Lower leg skin (tissue), 4 donors: Measurements from ENCODE around the gene LETMD1. TPM values are rescaled to one million over a fixed set of nuclear protein-coding genes. Genes with fewer than 3 reads are reported as not detected.

ENCODE experiments used
- DNase-seq, 2 donors: peaks; one replicate each; pipeline ENCODE4 v3.0.0-alpha.2; 2019; ENCODE audit warnings: low spot score in 2 of 2
- H3K4me3 ChIP-seq: fragments of 200-600 bp; sonication (generic); 2 replicates; pipeline ENCODE4 v1.5.1; 2017; ENCODE audit warnings: mild to moderate bottlenecking, low read depth; ENCODE audit not compliant: poor library complexity, severe bottlenecking
- CTCF ChIP-seq, 3 donors: fragments of 450-650 bp; IDR thresholded peaks; one replicate each; pipeline ENCODE4 v1.5.1; 2016; ENCODE audit warnings: antibody characterized with exemption in 3 of 3, mild to moderate bottlenecking in 3 of 3, moderate library complexity in 2 of 3
- POLR2A ChIP-seq, 2 donors: fragments of 450-650 bp; IDR thresholded peaks; one replicate each; pipeline ENCODE4 v1.6.1; 2016 to 2017; ENCODE audit warnings: antibody characterized with exemption in 2 of 2, mild to moderate bottlenecking in 1 of 2, moderate library complexity in 1 of 2
- WGBS, 2 donors: methylation state at CpG; one replicate each; pipeline ENCODE4 v1.1.5; 2018; 5-methylcytosine and 5-hydroxymethylcytosine counted together
- intact Hi-C: fragments of 100-400 bp; cut with DNase I; formaldehyde crosslinking; loops from one replicate; pipeline ENCODE4 v1.15.0; 2023; ENCODE audit warnings: low total_unique reads
- total RNA-seq, 4 donors: library from RNA; depleted of rRNA; stranded (reverse); fragments of >200 nt; gene quantifications; one replicate each; pipeline ENCODE4 v1.1.0, GENCODE V29; 2016

The LETMD1 gene
- total RNA-seq, 4 donors from 2014 or later: 51.3 to 75.1 (median 56.6) TPM

GRCh38 chr12:51027342-51027835, 20.7 kb upstream of the LETMD1 start:
- 86 to 89% methylated on average over 15 of the region's 15 CpGs for WGBS, 2 donors
- no peak for DNase-seq
- intact Hi-C loops: no loop called here
- no peak overlapping the region for H3K4me3 ChIP-seq
- TF ChIP-seq CTCF (IDR thresholded peaks at IDR 0.05) (no peak), POLR2A (IDR thresholded peaks at IDR 0.05) (no peak)

DNA sequence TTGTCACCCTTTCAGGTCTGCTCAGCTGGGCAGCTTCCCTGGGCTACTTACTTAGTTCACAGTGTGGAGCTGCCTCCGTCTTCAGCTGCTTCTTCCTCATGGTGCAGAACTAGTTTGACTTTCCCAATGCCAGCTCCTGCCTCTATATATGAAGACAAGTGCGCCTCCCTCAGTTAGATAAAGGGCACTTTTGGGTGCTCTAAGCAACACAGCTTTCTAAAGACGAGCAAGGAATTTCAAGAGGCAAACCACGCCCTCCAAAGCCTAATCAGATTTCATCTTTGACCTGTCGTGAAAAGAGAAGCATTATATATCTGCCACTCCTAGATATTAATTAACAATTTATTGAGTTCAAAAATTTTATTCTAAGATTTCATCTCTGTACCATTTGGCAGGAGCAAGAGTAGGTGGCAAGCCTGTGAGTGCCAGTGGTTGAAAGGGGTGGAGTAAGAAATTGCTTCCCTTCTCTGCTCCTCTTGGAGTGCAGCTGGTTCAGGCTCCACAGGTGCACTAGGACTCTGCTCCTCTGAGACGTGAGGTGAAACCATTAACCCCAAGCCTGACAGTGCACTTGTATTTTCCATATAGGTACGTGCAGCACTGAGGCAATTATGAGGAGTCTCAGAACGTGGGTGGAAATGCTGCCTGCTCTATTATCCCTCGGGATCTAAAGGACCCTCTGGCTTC, 19.9 kb upstream of the LETMD1 start:
- no peak overlapping the region for H3K4me3 ChIP-seq
- WGBS, 2 donors: 14 to 15% methylated on average over 9 of the region's 9 CpGs
- TF ChIP-seq CTCF (IDR thresholded peaks at IDR 0.05) (no peak), POLR2A (IDR thresholded peaks at IDR 0.05) (no peak)
- intact Hi-C loops: no loop called here
- peak in 1 of 2 donors; percentile 47 for DNase-seq

GRCh38 chr12:51028813-51029150, 19.3 kb upstream of the LETMD1 start:
- intact Hi-C loops: no loop called here
- H3K4me3 ChIP-seq: no peak overlapping the region
- no peak for DNase-seq
- WGBS, 2 donors: 33 to 38% methylated on average over 5 of the region's 5 CpGs
- TF ChIP-seq POLR2A (IDR thresholded peaks at IDR 0.05) (no peak), CTCF (IDR thresholded peaks at IDR 0.05) (no peak)

GRCh38 chr12:51033048-51033447, 15.1 kb upstream of the LETMD1 start:
- no peak overlapping the region for H3K4me3 ChIP-seq
- WGBS, 2 donors: 75 to 86% methylated on average over 2 of the region's 2 CpGs
- intact Hi-C loops: no loop called here
- TF ChIP-seq CTCF (IDR thresholded peaks at IDR 0.05): no peak
- no peak for TF ChIP-seq POLR2A (IDR thresholded peaks at IDR 0.05)
- no peak for DNase-seq

- intact Hi-C loops: no loop called here
- TF ChIP-seq POLR2A (IDR thresholded peaks at IDR 0.05) (no peak), CTCF (IDR thresholded peaks at IDR 0.05) (no peak)
- 90 to 94% methylated on average over 4 of the region's 4 CpGs for WGBS, 2 donors
Measured at GRCh38 chr12:51033457-51034089, 14.6 kb upstream of the LETMD1 start.

More at GRCh38 chr12:51033457-51034089, 14.6 kb upstream of the LETMD1 start:
- DNase-seq: no peak
- no peak overlapping the region for H3K4me3 ChIP-seq
